GM18517 (cell line): ENCODE results near the gene C22orf39.
"Not testable (repeated sequence)": the region's sequence is repeated elsewhere in the genome, so short reads cannot be mapped to it uniquely, and the experiment has no call there.

Source experiments
- ATAC-seq: cut with Tn5 transposase; IDR thresholded peaks from one replicate; pipeline ENCODE4 v1.9.1; 2021; ENCODE audit warnings: mild to moderate bottlenecking, moderate library complexity; ENCODE audit not compliant: unreplicated experiment

C22orf39 gene

GRCh38 chr22:19454156-19454555 is 6.6 kb upstream of the C22orf39 start:
- ATAC-seq, result no peak

GRCh38 chr22:19453718-19454117 is 6.2 kb upstream of the C22orf39 start:
- ATAC-seq, result no peak

- ATAC-seq, result no peak
These were observed 4.1 kb upstream of the C22orf39 start for GRCh38 chr22:19451570-19451969.

- no peak for ATAC-seq
These were observed 3.1 kb upstream of the C22orf39 start for GRCh38 chr22:19450363-19451175.

- no peak for ATAC-seq
These were observed 1.9 kb upstream of the C22orf39 start for GRCh38 chr22:19449422-19449767.

- ATAC-seq, result no peak
These were observed 1.4 kb upstream of the C22orf39 start for GRCh38 chr22:19448739-19449421.

- ATAC-seq, result peak; percentile 19
These were observed 631 bp upstream of the C22orf39 start for GRCh38 chr22:19448076-19448607.

- no peak for ATAC-seq
These were observed 745 bp downstream of the C22orf39 start for GRCh38 chr22:19446603-19447329.

GRCh38 chr22:19445279-19445982 is 2.1 kb downstream of the C22orf39 start:
- ATAC-seq, result not testable (repeated sequence)

GRCh38 chr22:19443544-19444211 is 3.8 kb downstream of the C22orf39 start:
- ATAC-seq, result no peak

GRCh38 chr22:19442166-19442565 is 5.3 kb downstream of the C22orf39 start:
- ATAC-seq, result no peak

- ATAC-seq, result no peak
These were observed 6.9 kb downstream of the C22orf39 start for GRCh38 chr22:19440411-19441195.

- no peak for ATAC-seq
These were observed 9.2 kb downstream of the C22orf39 start for GRCh38 chr22:19438298-19438697.

GRCh38 chr22:19436444-19437161 is 10.9 kb downstream of the C22orf39 start:
- ATAC-seq, result not testable (repeated sequence)

- no peak for ATAC-seq
These were observed 12.5 kb downstream of the C22orf39 start for GRCh38 chr22:19434829-19435580.

GRCh38 chr22:19434401-19434800 is 13.1 kb downstream of the C22orf39 start:
- ATAC-seq, result no peak

GRCh38 chr22:19432133-19432851 is 15.2 kb downstream of the C22orf39 start, which contains the start of gene MRPL40:
TSS of gene MRPL40 (plus strand) at chr22:19432545. CDS start at chr22:19432555, 10 bp downstream.
- ATAC-seq, result peak; percentile 69
